ENCODE measurements around the gene PPP3CA. TPM values are rescaled to one million over a fixed set of nuclear protein-coding genes. Genes with fewer than 3 reads are reported as not detected.

PPP3CA gene
- polyA plus RNA-seq, 3 donors = 36.0 to 48.4 (median 47.3) TPM

- DNase-seq (ENCODE audit: extremely low read depth in 1 of 11, low read depth in 9 of 11, low spot score in 4 of 11) = no peak
Measured at GRCh38 chr4:101163936-101164335, 183.4 kb downstream of the PPP3CA start.

GRCh38 chr4:101162990-101163380 lies 184.3 kb downstream of the PPP3CA start:
- DNase-seq (ENCODE audit: extremely low read depth in 1 of 11, low read depth in 9 of 11, low spot score in 4 of 11) = no peak

- DNase-seq (ENCODE audit: extremely low read depth in 1 of 11, low read depth in 9 of 11, low spot score in 4 of 11) = no peak
Measured at GRCh38 chr4:101160792-101161592, 186.3 kb downstream of the PPP3CA start.

GRCh38 chr4:101158507-101158906 lies 188.8 kb downstream of the PPP3CA start:
- DNase-seq (ENCODE audit: extremely low read depth in 1 of 11, low read depth in 9 of 11, low spot score in 4 of 11) = no peak

- no peak for DNase-seq (ENCODE audit: extremely low read depth in 1 of 11, low read depth in 9 of 11, low spot score in 4 of 11)
Measured at GRCh38 chr4:101158134-101158482, 189.2 kb downstream of the PPP3CA start.

- no peak for DNase-seq (ENCODE audit: extremely low read depth in 1 of 11, low read depth in 9 of 11, low spot score in 4 of 11)
Measured at GRCh38 chr4:101157415-101158133, 189.8 kb downstream of the PPP3CA start.

- no peak for DNase-seq (ENCODE audit: extremely low read depth in 1 of 11, low read depth in 9 of 11, low spot score in 4 of 11)
Measured at GRCh38 chr4:101156619-101157310, 190.6 kb downstream of the PPP3CA start.

- no peak for DNase-seq (ENCODE audit: extremely low read depth in 1 of 11, low read depth in 9 of 11, low spot score in 4 of 11)
Measured at GRCh38 chr4:101155945-101156344, 191.4 kb downstream of the PPP3CA start.

GRCh38 chr4:101155368-101155767 lies 192.0 kb downstream of the PPP3CA start:
- no peak for DNase-seq (ENCODE audit: extremely low read depth in 1 of 11, low read depth in 9 of 11, low spot score in 4 of 11)

- DNase-seq (ENCODE audit: extremely low read depth in 1 of 11, low read depth in 9 of 11, low spot score in 4 of 11) = no peak
Measured at GRCh38 chr4:101153653-101154052, 193.7 kb downstream of the PPP3CA start.

GRCh38 chr4:101152521-101152920 lies 194.8 kb downstream of the PPP3CA start:
- DNase-seq (ENCODE audit: extremely low read depth in 1 of 11, low read depth in 9 of 11, low spot score in 4 of 11) = no peak

- DNase-seq (ENCODE audit: extremely low read depth in 1 of 11, low read depth in 9 of 11, low spot score in 4 of 11) = no peak
Measured at GRCh38 chr4:101148551-101148950, 198.8 kb downstream of the PPP3CA start.

- DNase-seq (ENCODE audit: extremely low read depth in 1 of 11, low read depth in 9 of 11, low spot score in 4 of 11) = no peak
Measured at GRCh38 chr4:101147283-101147682, 200.0 kb downstream of the PPP3CA start.

GRCh38 chr4:101145021-101145420 lies 202.3 kb downstream of the PPP3CA start:
- no peak for DNase-seq (ENCODE audit: extremely low read depth in 1 of 11, low read depth in 9 of 11, low spot score in 4 of 11)

- no peak for DNase-seq (ENCODE audit: extremely low read depth in 1 of 11, low read depth in 9 of 11, low spot score in 4 of 11)
Measured at GRCh38 chr4:101142259-101142658, 205.1 kb downstream of the PPP3CA start.

- DNase-seq (ENCODE audit: extremely low read depth in 1 of 11, low read depth in 9 of 11, low spot score in 4 of 11) = no peak
Measured at GRCh38 chr4:101141855-101142254, 205.5 kb downstream of the PPP3CA start.

- no peak for DNase-seq (ENCODE audit: extremely low read depth in 1 of 11, low read depth in 9 of 11, low spot score in 4 of 11)
Measured at GRCh38 chr4:101141230-101141629, 206.1 kb downstream of the PPP3CA start.

- DNase-seq (ENCODE audit: extremely low read depth in 1 of 11, low read depth in 9 of 11, low spot score in 4 of 11) = no peak
Measured at GRCh38 chr4:101140228-101140627, 207.1 kb downstream of the PPP3CA start.

- DNase-seq (ENCODE audit: extremely low read depth in 1 of 11, low read depth in 9 of 11, low spot score in 4 of 11) = no peak
Measured at GRCh38 chr4:101136373-101137370, 210.7 kb downstream of the PPP3CA start.
